Fibroblast of mammary gland (primary cell): ENCODE measurements around the gene ODR4.
"Not testable (repeated sequence)": the region's sequence is repeated elsewhere in the genome, so short reads cannot be mapped to it uniquely, and the experiment has no call there.

ENCODE experiments used
- DNase-seq: peaks from one replicate; pipeline ENCODE4 v3.0.0-alpha.2; 2010; ENCODE audit warnings: low read depth
- H3K4me3 ChIP-seq: 2 replicates; pipeline ENCODE4 v1.5.1; 2011; ENCODE audit warnings: low read depth, mild to moderate bottlenecking, low read length, moderate library complexity; ENCODE audit not compliant: control insufficient read depth
- TF ChIP-seq, protein P1 (sequence below): conservative IDR thresholded peaks from 2 replicates; pipeline ENCODE4 v1.5.1; 2011; ENCODE audit warnings: low read depth, low read length, inconsistent platforms; ENCODE audit not compliant: control insufficient read depth, insufficient read depth

ODR4 gene

DNA sequence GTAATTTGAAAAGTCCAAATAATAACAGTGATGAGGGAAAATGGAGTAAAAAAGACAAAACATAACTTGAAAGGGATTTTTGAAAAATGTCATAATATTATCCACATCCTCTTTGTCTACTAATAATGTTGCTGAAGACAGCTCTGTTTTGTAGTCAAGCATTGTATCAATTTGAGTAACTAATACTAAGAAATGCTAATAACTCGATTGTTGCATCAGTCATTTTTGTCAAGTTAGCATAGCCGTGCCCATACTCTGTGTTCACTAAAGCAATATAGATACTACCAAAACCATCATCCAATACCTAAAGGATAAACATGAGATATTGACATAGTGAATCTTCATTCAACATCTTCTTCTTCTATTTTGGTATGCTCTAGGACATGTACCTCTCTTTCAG is 68.0 kb downstream of the ODR4 start:
- TF ChIP-seq, protein P1, sequence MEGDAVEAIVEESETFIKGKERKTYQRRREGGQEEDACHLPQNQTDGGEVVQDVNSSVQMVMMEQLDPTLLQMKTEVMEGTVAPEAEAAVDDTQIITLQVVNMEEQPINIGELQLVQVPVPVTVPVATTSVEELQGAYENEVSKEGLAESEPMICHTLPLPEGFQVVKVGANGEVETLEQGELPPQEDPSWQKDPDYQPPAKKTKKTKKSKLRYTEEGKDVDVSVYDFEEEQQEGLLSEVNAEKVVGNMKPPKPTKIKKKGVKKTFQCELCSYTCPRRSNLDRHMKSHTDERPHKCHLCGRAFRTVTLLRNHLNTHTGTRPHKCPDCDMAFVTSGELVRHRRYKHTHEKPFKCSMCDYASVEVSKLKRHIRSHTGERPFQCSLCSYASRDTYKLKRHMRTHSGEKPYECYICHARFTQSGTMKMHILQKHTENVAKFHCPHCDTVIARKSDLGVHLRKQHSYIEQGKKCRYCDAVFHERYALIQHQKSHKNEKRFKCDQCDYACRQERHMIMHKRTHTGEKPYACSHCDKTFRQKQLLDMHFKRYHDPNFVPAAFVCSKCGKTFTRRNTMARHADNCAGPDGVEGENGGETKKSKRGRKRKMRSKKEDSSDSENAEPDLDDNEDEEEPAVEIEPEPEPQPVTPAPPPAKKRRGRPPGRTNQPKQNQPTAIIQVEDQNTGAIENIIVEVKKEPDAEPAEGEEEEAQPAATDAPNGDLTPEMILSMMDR: no peak
- no peak for DNase-seq
- H3K4me3 ChIP-seq: no peak overlapping the region

DNA sequence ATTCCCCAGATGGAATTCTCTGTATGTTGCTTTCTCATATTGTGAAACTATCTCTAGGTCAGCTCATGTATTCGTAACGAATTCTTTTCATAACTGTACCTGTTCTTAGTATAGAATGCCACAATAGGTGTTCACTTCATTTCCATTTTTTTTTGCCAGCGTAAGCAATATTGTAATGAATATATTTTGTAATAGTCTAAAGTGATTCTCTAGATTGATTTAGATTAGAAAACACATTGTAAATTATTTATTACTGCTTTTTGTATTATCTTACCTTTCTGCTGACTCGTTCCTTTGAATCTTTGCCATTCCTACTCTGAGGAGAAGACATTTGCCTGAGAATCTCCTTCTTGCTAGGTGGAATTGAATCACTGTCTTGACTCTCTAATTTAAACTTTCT is 70.5 kb downstream of the ODR4 start:
- DNase-seq: no peak
- H3K4me3 ChIP-seq: no peak overlapping the region
- TF ChIP-seq, protein P1: no peak

DNA sequence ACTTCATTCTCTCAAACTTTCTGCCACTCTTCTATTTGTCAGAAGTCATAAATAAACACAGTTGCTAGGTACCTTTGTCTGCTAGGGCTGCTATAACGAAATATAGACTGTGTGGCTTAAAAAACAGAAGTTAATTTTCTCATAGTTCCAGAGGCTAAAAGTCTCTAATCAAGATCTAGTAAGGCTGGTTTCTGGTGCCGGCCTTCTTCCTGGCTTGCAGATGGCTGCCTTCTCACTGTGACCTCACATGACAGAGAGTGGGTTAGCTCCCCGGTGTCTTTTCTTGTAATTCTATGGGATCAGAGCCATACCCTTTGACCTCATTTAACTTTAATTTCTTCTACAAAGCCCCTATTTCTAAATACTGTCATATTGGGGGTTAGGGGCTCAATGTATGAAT is 79.3 kb downstream of the ODR4 start:
- H3K4me3 ChIP-seq: no peak overlapping the region
- DNase-seq: no peak
- TF ChIP-seq, protein P1: no peak

DNA sequence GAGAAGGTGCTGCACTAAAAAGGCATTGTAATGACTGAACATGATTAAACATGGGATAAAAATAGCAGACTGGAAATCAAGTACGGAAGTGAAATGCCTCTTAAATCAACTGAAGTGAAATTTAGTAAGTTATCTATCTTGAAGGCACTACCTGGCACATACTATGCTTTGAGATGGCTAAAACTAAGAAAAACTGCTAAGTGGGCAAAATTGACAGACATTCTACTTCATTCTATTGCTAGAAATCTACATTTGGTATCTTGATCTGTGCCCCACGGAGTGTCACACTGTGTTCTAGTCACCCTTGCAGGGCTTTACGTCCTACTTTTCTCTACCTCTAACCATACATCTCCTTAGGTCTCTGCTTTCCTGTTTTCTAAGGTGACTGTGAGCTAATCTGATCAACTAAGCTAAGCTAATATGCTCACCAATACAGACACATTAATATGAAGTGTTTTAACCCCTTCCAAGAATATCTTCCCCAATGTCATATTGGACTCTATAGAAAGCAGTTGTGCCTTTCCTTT is 81.2 kb downstream of the ODR4 start:
- TF ChIP-seq, protein P1: no peak

DNA sequence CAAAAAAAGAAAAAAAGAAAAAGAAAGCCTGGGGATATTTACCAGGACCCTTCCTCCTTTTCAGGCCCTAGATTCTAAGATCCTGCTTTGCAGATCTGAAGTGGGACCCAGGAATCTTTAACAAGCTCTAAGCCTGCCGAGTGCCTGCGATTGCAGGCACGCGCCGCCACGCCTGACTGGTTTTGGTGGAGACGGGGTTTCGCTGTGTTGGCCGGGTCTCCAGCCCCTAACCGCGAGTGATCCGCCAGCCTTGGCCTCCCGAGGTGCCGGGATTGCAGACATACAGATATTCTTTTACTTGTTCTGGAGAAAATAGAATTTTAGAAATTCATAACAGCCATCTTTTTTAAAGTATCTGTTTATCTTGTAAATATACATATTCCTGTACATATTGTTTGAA is 83.5 kb downstream of the ODR4 start:
- H3K4me3 ChIP-seq, DNase-seq: not testable (repeated sequence)

More for the DNA sequence above, 81.2 kb downstream of the ODR4 start:
- no peak overlapping the region for H3K4me3 ChIP-seq
- DNase-seq: no peak

DNA sequence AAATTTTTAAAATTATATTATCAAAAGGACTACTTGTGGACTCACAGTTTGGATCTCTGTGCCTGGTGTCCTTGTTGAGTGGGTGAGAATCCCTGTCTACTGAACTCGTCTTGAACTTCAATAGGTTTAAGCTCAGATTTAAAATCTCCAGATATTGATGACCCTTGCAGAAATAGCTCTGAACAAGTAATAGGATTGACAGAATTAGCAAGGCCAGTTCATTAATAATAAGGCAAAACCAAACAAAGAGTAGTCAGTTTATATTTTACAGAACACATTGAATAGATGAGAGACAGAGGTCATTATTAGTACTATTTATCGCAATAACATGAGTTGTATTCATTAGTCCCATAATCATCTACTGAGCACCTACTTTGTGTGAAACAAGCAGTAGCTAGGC is 85.4 kb downstream of the ODR4 start, which contains the start of gene PDC:
Gene PDC, minus strand, starts transcription at position 101 of the 400 bp plus-strand sequence. CDS start 11,655 bp downstream, outside the sequence.
- no peak for DNase-seq
- H3K4me3 ChIP-seq: no peak within 1 kb of the TSS
- TF ChIP-seq, protein P1: no peak

DNA sequence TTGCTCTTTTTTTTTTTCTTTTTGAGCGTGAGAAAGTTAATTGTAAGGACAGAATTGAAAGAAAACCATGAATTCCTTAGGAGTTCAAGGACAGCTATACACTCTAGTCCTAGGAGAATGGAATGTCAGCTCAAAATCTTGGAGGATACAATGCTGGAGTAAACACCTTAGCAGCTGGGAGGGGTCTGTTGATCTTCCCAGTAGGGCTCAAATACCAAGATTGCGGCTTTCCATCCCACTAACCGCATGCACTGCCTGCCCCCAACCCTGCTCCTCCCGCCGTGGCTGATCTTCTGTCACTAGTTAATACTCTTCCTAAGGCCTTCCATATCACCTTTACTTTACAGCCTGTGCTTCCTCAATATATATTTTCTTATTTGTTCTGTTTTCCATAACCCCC is 87.9 kb downstream of the ODR4 start:
- DNase-seq: no peak
- TF ChIP-seq, protein P1: no peak
- no peak overlapping the region for H3K4me3 ChIP-seq
